ENCODE results near the gene ANKHD1. TPM values are rescaled to one million over a fixed set of nuclear protein-coding genes. Genes with fewer than 3 reads are reported as not detected.
"Not testable (repeated sequence)": the region's sequence is repeated elsewhere in the genome, so short reads cannot be mapped to it uniquely, and the experiment has no call there.

The ANKHD1 gene
- total RNA-seq, 4 donors from 2014 or later: 113 to 212 (median 164) TPM

DNA sequence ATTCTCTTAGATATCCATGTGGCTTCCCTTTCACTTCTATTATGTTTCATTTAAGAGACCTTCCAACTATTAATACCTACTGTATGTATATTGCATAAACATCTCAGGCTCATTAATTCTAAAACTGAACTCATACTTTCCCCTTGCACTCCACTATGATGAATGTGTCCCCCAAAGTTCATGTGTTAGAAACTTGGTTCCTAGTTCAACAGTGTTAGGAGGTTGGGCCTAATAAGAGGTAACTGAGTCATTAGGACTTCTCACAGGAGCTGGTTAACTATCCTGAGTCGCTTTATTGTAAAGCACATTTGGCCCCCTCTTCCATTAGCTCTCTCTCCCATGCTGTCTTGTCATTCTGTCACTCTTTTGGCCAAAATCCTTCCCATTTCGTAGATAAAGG lies 22.0 kb downstream of the ANKHD1 start:
- no peak for TF ChIP-seq POLR2AphosphoS5 (IDR thresholded peaks at IDR 0.05)
- TF ChIP-seq EP300 (IDR thresholded peaks at IDR 0.05; ENCODE audit: low read depth): no peak
- TF ChIP-seq, protein P1, sequence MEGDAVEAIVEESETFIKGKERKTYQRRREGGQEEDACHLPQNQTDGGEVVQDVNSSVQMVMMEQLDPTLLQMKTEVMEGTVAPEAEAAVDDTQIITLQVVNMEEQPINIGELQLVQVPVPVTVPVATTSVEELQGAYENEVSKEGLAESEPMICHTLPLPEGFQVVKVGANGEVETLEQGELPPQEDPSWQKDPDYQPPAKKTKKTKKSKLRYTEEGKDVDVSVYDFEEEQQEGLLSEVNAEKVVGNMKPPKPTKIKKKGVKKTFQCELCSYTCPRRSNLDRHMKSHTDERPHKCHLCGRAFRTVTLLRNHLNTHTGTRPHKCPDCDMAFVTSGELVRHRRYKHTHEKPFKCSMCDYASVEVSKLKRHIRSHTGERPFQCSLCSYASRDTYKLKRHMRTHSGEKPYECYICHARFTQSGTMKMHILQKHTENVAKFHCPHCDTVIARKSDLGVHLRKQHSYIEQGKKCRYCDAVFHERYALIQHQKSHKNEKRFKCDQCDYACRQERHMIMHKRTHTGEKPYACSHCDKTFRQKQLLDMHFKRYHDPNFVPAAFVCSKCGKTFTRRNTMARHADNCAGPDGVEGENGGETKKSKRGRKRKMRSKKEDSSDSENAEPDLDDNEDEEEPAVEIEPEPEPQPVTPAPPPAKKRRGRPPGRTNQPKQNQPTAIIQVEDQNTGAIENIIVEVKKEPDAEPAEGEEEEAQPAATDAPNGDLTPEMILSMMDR (IDR thresholded peaks at IDR 0.05): no peak
- no peak for TF ChIP-seq POLR2A (IDR thresholded peaks at IDR 0.05)
- Histone ChIP-seq H3K27ac (no peak overlapping the region), H3K27me3 (no peaks in the 10 kb centered on the region), H3K4me3 (no peak overlapping the region), H3K9me3 (no peaks in the 10 kb centered on the region), H3K36me3 (no peaks in the 10 kb centered on the region), H3K4me1 (peaks cover 0 to 14% (median 5%) of the 10 kb centered on the region in 4 donors)
- in situ Hi-C loops (cut with MboI; ENCODE audit: low pct_ligation_motif_present in 1 of 4, low pct_unique_long_range_greater_than_20kb in 1 of 4, low sequenced_read_pairs in 3 of 4): loop anchor here in 1 of 4 donors (25.0 kb wide), 1 partner anchor 264 kb away; the partner anchor contains the start of genes HARS1 and HARS2
- intact Hi-C loops (cut with DNase I; ENCODE audit: low total_unique reads): no loop called here
- no peak for DNase-seq
- 98 to 100% methylated on average over 2 of the region's 2 CpGs for WGBS, 2 donors (ENCODE audit: low coverage in 1 of 2)

DNA sequence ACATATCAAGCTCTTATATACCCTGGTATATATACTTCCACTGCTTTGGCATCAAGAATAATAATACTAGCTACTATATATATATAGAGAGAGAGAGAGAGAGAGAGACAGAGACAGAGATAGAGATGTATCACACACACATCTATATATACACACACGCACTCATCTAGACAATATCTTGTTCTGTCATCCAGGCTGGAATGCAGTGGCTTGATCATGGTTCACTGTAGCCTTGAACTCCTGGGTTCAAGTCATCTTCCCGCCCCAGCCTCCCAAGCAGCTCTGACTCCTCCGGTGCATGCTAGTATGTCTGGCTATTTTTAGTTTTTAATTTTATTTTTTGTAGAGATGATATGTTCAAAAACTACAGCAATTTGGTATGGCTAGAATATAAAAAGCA lies 22.5 kb downstream of the ANKHD1 start:
- intact Hi-C loops (cut with DNase I; ENCODE audit: low total_unique reads) (no loop called here), in situ Hi-C loops (cut with MboI; ENCODE audit: low pct_ligation_motif_present in 1 of 4, low pct_unique_long_range_greater_than_20kb in 1 of 4, low sequenced_read_pairs in 3 of 4) (loop anchor here in 1 of 4 donors (25.0 kb wide), 1 partner anchor 263 kb away; the partner anchor contains the start of genes HARS1 and HARS2)

DNA sequence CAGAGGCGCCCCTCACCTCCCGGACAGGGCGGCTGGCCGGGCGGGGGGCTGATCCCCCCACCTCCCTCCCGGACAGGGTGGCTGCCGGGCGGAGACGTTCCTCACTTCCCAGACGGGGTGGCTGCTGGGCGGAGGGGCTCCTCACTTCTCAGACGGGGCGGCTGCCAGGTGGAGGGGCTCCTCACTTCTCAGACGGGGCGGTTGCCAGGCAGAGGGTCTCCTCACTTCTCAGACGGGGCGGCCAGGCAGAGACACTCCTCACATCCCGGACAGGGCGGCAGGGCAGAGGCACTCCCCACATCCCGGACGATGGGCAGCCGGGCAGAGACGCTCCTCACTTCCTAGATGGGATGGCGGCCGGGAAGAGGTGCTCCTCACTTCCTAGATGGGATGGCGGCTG lies 26.1 kb downstream of the ANKHD1 start:
- H3K36me3 ChIP-seq; in situ Hi-C loops (cut with MboI; ENCODE audit: low pct_ligation_motif_present in 1 of 4, low pct_unique_long_range_greater_than_20kb in 1 of 4, low sequenced_read_pairs in 3 of 4); intact Hi-C loops (cut with DNase I; ENCODE audit: low total_unique reads); H3K4me3 ChIP-seq; H3K27me3 ChIP-seq; H3K9me3 ChIP-seq; H3K27ac ChIP-seq; DNase-seq: not testable (repeated sequence)
- WGBS, 2 donors (ENCODE audit: low coverage in 1 of 2): 90% methylated on average over 10 of the region's 26 CpGs; no CpG with 5 or more reads in 1 of the 2 donors
- H3K4me1 ChIP-seq: peaks cover 3 to 19% (median 8%) of the 10 kb centered on the region in 4 donors

More for the DNA sequence above, 22.5 kb downstream of the ANKHD1 start:
- no peak for DNase-seq
- no peaks in the 10 kb centered on the region for H3K36me3 ChIP-seq
- H3K4me1 ChIP-seq: peaks cover 0 to 14% (median 5%) of the 10 kb centered on the region in 4 donors
- H3K4me3 ChIP-seq: no peak overlapping the region
- H3K9me3 ChIP-seq: no peaks in the 10 kb centered on the region
- no peaks in the 10 kb centered on the region for H3K27me3 ChIP-seq
- no peak overlapping the region for H3K27ac ChIP-seq
- TF ChIP-seq EP300 (IDR thresholded peaks at IDR 0.05; ENCODE audit: low read depth) (no peak), POLR2A (IDR thresholded peaks at IDR 0.05) (no peak), POLR2AphosphoS5 (IDR thresholded peaks at IDR 0.05) (no peak)
- TF ChIP-seq, protein P1 (IDR thresholded peaks at IDR 0.05): no peak
- WGBS, 2 donors (ENCODE audit: low coverage in 1 of 2): 82 to 87% methylated on average over 3 of the region's 3 CpGs

DNA sequence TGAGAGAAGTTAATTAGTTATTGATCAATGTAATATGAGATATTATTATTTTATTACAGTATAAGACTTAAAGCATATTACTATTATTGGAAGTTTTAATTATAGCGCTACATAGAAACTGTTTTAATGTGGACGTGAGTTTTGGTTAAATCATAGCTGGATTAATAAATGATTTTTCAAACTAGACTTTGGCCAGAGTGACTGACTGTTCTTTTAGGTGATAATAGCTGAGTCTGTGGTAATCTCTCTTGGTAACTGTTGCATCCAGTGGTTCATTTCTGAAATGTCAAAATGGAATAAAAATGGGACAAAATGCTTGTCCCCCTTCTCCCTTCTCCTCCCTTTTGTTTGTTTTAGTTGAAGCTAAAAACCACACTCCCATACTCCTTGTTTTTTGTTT lies 28.1 kb downstream of the ANKHD1 start:
- in situ Hi-C loops (cut with MboI; ENCODE audit: low pct_ligation_motif_present in 1 of 4, low pct_unique_long_range_greater_than_20kb in 1 of 4, low sequenced_read_pairs in 3 of 4): no loop called here
- Histone ChIP-seq H3K4me1 (peaks cover 3 to 8% (median 6%) of the 10 kb centered on the region in 4 donors), H3K9me3 (no peaks in the 10 kb centered on the region), H3K27ac (no peak overlapping the region), H3K36me3 (no peaks in the 10 kb centered on the region), H3K4me3 (no peak overlapping the region), H3K27me3 (no peaks in the 10 kb centered on the region)
- DNase-seq: no peak
- no peak for TF ChIP-seq EP300 (IDR thresholded peaks at IDR 0.05; ENCODE audit: low read depth)
- TF ChIP-seq, protein P1 (IDR thresholded peaks at IDR 0.05): no peak
- TF ChIP-seq POLR2AphosphoS5 (IDR thresholded peaks at IDR 0.05): no peak
- no peak for TF ChIP-seq POLR2A (IDR thresholded peaks at IDR 0.05)
- 78 to 88% methylated on average over 2 of the region's 2 CpGs for WGBS, 2 donors (ENCODE audit: low coverage in 1 of 2)
- intact Hi-C loops (cut with DNase I; ENCODE audit: low total_unique reads): no loop called here

DNA sequence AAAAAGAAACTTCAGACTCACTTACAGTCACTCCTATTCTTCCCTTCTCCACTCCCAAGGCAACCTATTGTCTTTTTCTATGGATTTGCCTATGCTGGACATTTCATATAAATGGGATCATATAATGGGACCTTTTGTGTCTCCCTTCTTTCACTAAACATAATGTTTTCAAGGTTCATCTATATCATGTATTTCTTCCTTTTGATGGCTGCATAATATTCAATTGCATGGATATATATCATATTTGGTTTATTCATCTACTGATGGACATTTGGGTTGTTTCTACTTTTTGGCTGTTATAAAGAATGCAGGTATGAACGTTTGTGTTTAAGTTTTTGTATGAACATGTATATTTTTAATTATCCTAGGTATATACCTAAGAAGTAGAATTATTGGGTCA lies 30.6 kb downstream of the ANKHD1 start:
- in situ Hi-C loops (cut with MboI; ENCODE audit: low pct_ligation_motif_present in 1 of 4, low pct_unique_long_range_greater_than_20kb in 1 of 4, low sequenced_read_pairs in 3 of 4): no loop called here
- TF ChIP-seq POLR2AphosphoS5 (IDR thresholded peaks at IDR 0.05) (no peak), EP300 (IDR thresholded peaks at IDR 0.05; ENCODE audit: low read depth) (no peak), POLR2A (IDR thresholded peaks at IDR 0.05) (no peak)
- TF ChIP-seq, protein P1 (IDR thresholded peaks at IDR 0.05): no peak
- WGBS, 2 donors (ENCODE audit: low coverage in 1 of 2): 55 to 65% methylated on average over 1 of the region's 1 CpG

More for the DNA sequence above, 30.6 kb downstream of the ANKHD1 start:
- Histone ChIP-seq H3K27me3 (no peaks in the 10 kb centered on the region), H3K9me3 (no peaks in the 10 kb centered on the region), H3K27ac (no peak overlapping the region), H3K4me1 (peaks cover 0 to 8% (median 5%) of the 10 kb centered on the region in 4 donors), H3K4me3 (no peak overlapping the region), H3K36me3 (peaks cover 0 to 14% (median 4%) of the 10 kb centered on the region in 4 donors)
- intact Hi-C loops (cut with DNase I; ENCODE audit: low total_unique reads): no loop called here
- DNase-seq: no peak

Measured in transverse colon (tissue), 4 donors.